ENCODE measurements around the gene GLRX. TPM values are rescaled to one million over a fixed set of nuclear protein-coding genes. Genes with fewer than 3 reads are reported as not detected.

GLRX gene
- total and polyA plus RNA-seq, 2 of the 13 experiments (the other 11 are each of a cell fraction or from before 2014, with no cell fraction given), result 63.8 to 499 TPM

DNA sequence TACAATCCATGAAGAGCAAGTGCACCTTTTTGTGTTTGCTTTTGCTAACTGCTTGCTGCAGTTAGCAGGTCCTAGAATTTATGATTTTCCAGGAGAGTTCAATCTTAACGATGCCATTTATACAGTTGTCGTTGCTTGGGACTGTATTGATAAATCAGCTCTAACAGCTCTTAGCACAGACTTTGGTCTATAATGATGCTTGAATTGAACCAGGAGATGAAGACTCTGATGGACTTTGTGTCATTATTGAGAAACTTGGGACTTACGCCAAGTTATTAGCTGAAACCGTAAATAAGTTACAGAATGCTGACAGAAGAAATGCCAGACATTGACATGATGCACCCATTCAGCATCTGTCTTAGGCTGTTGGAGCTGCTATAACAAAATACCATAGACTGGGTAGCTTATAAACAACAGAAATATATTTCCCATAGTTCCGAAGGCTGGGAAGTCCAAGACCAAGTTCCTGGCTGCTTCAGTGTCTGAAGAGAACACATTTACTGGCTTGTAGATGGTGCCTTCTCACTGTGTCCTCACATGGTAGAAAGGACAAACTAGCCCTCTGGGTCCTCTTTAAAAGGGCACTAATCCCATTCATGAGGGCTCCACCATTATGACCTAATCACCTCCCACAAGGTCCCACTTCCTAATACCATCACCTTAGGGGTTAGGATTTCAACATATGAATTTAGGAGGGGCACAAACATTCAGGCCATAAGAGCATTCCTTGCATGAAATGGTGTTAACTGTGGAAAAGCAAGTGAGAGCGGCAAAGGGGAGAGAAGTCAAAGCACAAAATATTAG, 17.6 kb downstream of the GLRX start:
- H3K9ac ChIP-seq (ENCODE audit: insufficient read depth, low read depth, low read length), result peak overlapping the region; percentile 32; the same call in 1 of the 2 replicates
- H3K27ac ChIP-seq (ENCODE audit: extremely low read length, insufficient read depth, low read length), result peak overlapping the region; percentile 76
- TF ChIP-seq HNF4A (CRISPR knock-in tag; IDR thresholded peaks at IDR 0.05) (peak; percentile 25; the same call in 1 of the 2 replicates), CENPT (CRISPR knock-in tag; IDR thresholded peaks at IDR 0.05; ENCODE audit: low read depth) (no peak), ZNF12 (CRISPR knock-in tag; IDR thresholded peaks at IDR 0.05) (peak; percentile 97), ZNF264 (CRISPR knock-in tag; IDR thresholded peaks at IDR 0.05) (peak; percentile 99), ZKSCAN1 (IDR thresholded peaks at IDR 0.05; ENCODE audit: low read length) (no peak)
- ATAC-seq, result no peak
- H4K20me1 ChIP-seq (ENCODE audit: insufficient read depth, low read length), result no peaks in the 10 kb centered on the region
- no peaks in the 10 kb centered on the region for H3K36me3 ChIP-seq (replicated peaks in 1 of 2; ENCODE audit: control insufficient read depth in 1 of 2, insufficient read depth in 2 of 2, low read length in 2 of 2)
- no peak overlapping the region for H3K4me3 ChIP-seq (replicated peaks in 1 of 3; ENCODE audit: insufficient read depth in 1 of 3, low read depth in 2 of 3, low read length in 3 of 3)
- FAIRE-seq, result no peak
- in situ Hi-C loops (cut with HindIII; ENCODE audit: extremely low pct_ligation_motif_present, low pct_unique_long_range_greater_than_20kb) (no loop called here), intact Hi-C loops (cut with micrococcal nuclease; ENCODE audit: unreplicated experiment) (loop anchor here (5.0 kb wide), 1 partner anchor 37 kb away; no protein-coding TSS in a partner anchor)
- ChIA-PET CTCF (ENCODE audit: low intra/inter-chr PET ratio, low total read pairs) (no interaction called here), POLR2A (interaction anchor here (0.6 to 4.1 kb wide), 3 partner anchors 17 to 39 kb away, joined by 3 to 82 read pairs (median 10); partner anchors contain the start of gene GLRX)
- H2AFZ ChIP-seq (ENCODE audit: low read length), result no peak overlapping the region
- H3K27me3 ChIP-seq (ENCODE audit: control insufficient read depth in 1 of 2, insufficient read depth in 2 of 2, low read length in 2 of 2), result no peaks in the 10 kb centered on the region
- no peak for DNase-seq (ENCODE audit: low spot score)
- H3K79me2 ChIP-seq (ENCODE audit: insufficient read depth, low read length), result no peaks in the 10 kb centered on the region
- peaks cover 67% of the 10 kb centered on the region for H3K4me1 ChIP-seq (ENCODE audit: insufficient read depth, low read length)
- WGBS (ENCODE audit: low lambda C conversion rate), result 80% methylated on average over 6 of the region's 6 CpGs
- no peak overlapping the region for H3K4me2 ChIP-seq (ENCODE audit: low read depth, low read length)
- no peaks in the 10 kb centered on the region for H3K9me3 ChIP-seq (ENCODE audit: low read length)
- BruUV-seq (replicated peaks), result no TSS peak

GRCh38 chr5:95803271-95804148, 19.0 kb downstream of the GLRX start:
- FAIRE-seq (peak; percentile 95), ATAC-seq (peak; percentile 97), DNase-seq (ENCODE audit: low spot score) (peak; percentile 84)
- in situ Hi-C loops (cut with HindIII; ENCODE audit: extremely low pct_ligation_motif_present, low pct_unique_long_range_greater_than_20kb) (no loop called here), intact Hi-C loops (cut with micrococcal nuclease; ENCODE audit: unreplicated experiment) (loop anchor here (1.0 to 5.0 kb wide), 2 partner anchors 21 to 39 kb away; no protein-coding TSS in a partner anchor)
- Histone ChIP-seq H3K27ac (ENCODE audit: extremely low read length, insufficient read depth, low read length) (peak overlapping the region; percentile 76), H3K4me1 (ENCODE audit: insufficient read depth, low read length) (peaks cover 72% of the 10 kb centered on the region), H3K79me2 (ENCODE audit: insufficient read depth, low read length) (no peaks in the 10 kb centered on the region), H3K4me2 (ENCODE audit: low read depth, low read length) (peak overlapping the region; percentile 70), H3K4me3 (replicated peaks in 1 of 3; ENCODE audit: insufficient read depth in 1 of 3, low read depth in 2 of 3, low read length in 3 of 3) (peak overlapping the region in 1 of 3 experiments; percentile 39; a peak in 2 of 6 replicates), H2AFZ (ENCODE audit: low read length) (no peak overlapping the region), H3K9ac (ENCODE audit: insufficient read depth, low read depth, low read length) (peak overlapping the region; percentile 32), H4K20me1 (ENCODE audit: insufficient read depth, low read length) (no peaks in the 10 kb centered on the region), H3K27me3 (ENCODE audit: control insufficient read depth in 1 of 2, insufficient read depth in 2 of 2, low read length in 2 of 2) (no peaks in the 10 kb centered on the region), H3K9me3 (ENCODE audit: low read length) (no peaks in the 10 kb centered on the region), H3K36me3 (replicated peaks in 1 of 2; ENCODE audit: control insufficient read depth in 1 of 2, insufficient read depth in 2 of 2, low read length in 2 of 2) (no peaks in the 10 kb centered on the region)
- ChIA-PET POLR2A (interaction anchor here (0.6 to 4.1 kb wide), 7 partner anchors 15 to 157 kb away, joined by 3 to 82 read pairs (median 5); partner anchors contain the start of genes GLRX, RFESD and RHOBTB3), CTCF (ENCODE audit: low intra/inter-chr PET ratio, low total read pairs) (no interaction called here)
- 17% methylated on average over 5 of the region's 6 CpGs for WGBS (ENCODE audit: low lambda C conversion rate)
- no TSS peak for BruUV-seq (replicated peaks)
- TF ChIP-seq ZNF207 (IDR thresholded peaks at IDR 0.05; ENCODE audit: borderline replicate concordance), result no peak
- TF ChIP-seq ZNF703 (CRISPR knock-in tag; IDR thresholded peaks at IDR 0.05; ENCODE audit: borderline replicate concordance), result no peak
- no peak for TF ChIP-seq ZMAT3 (CRISPR knock-in tag; conservative IDR thresholded peaks at IDR 0.05)
- TF ChIP-seq SKI (IDR thresholded peaks at IDR 0.05; ENCODE audit: partially characterized antibody), result peak; percentile 18
- TF ChIP-seq ZGPAT (CRISPR knock-in tag; IDR thresholded peaks at IDR 0.05), result peak; percentile 42

Measured in HepG2 (cell line).